ENCODE data around the gene PLPP4. TPM values are rescaled to one million over a fixed set of nuclear protein-coding genes. Genes with fewer than 3 reads are reported as not detected.
A peak's percentile ranks its signal among the peaks of the same experiment; 100 is the strongest.

Gene PLPP4
- total RNA-seq, 6 experiments from 2014 or later = 12.2 to 31.1 (median 16.9) TPM

GRCh38 chr10:120607016-120607709 lies 150.1 kb downstream of the PLPP4 start:
- DNase-seq = peak; percentile 90
- H3K4me3 Mint-ChIP-seq = peak overlapping the region; percentile 47

DNA sequence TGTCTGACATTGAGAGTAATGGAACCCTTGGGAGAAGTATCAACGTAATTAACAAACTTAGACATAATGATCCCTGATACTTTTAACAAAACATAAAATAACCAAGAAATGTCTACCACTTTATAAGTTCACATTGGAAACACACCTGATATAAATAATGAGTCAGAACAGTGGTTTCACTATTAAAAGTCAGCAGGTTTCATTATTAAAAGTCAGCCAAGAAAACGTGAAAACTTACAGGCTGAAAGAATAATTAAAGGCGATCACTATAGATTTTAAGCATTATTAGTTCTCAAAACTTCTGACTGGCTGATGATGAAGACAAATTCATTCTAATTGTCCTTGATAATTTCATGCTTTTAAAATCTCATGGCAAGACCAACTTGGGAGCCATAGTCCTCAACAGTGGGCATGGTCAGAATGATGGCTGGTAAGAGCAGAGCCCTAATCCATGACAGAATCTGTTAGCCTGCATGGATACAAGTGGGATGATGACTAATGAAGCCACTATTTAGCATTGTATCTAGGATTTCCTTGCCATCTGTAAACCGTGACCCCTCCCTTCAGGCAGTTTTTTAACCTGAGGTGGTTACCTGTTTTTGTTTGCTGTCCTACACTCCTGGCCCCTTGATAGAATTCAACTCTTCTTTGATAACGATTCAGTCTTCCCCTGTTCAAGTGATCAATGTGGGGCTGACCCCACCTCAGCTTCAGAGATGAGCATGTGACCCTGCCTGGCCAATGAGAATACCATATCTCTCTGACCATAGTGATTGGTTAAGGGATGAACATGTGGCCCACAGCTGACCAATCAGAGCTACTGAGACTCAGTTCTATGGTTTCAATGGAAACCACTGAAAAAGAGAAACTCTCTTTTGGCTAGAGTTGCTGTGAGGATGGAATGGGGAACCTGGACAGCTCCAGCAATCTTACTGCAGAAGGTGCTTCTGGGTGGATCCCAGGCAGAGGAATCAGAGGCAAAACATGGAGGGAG lies 151.0 kb downstream of the PLPP4 start:
- Mint-ChIP-seq H3K4me3 (peak overlapping the region; percentile 47), H3K4me1 (ENCODE audit: low read depth) (peaks cover 29% of the 10 kb centered on the region), H3K36me3 (ENCODE audit: low read depth) (peaks cover 5% of the 10 kb centered on the region; the same call in 1 of the 2 replicates), H3K27me3 (ENCODE audit: insufficient read depth) (peaks cover 3% of the 10 kb centered on the region; the same call in 1 of the 2 replicates), H3K9me3 (peaks cover 9% of the 10 kb centered on the region; the same call in 1 of the 2 replicates), H3K27ac (peak overlapping the region; percentile 57; the same call in 1 of the 2 replicates)
- DNase-seq = peak; percentile 6
- TF ChIP-seq, protein P1, sequence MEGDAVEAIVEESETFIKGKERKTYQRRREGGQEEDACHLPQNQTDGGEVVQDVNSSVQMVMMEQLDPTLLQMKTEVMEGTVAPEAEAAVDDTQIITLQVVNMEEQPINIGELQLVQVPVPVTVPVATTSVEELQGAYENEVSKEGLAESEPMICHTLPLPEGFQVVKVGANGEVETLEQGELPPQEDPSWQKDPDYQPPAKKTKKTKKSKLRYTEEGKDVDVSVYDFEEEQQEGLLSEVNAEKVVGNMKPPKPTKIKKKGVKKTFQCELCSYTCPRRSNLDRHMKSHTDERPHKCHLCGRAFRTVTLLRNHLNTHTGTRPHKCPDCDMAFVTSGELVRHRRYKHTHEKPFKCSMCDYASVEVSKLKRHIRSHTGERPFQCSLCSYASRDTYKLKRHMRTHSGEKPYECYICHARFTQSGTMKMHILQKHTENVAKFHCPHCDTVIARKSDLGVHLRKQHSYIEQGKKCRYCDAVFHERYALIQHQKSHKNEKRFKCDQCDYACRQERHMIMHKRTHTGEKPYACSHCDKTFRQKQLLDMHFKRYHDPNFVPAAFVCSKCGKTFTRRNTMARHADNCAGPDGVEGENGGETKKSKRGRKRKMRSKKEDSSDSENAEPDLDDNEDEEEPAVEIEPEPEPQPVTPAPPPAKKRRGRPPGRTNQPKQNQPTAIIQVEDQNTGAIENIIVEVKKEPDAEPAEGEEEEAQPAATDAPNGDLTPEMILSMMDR (IDR thresholded peaks at IDR 0.05) = no peak

More at GRCh38 chr10:120607016-120607709, 150.1 kb downstream of the PLPP4 start:
- H3K4me1 Mint-ChIP-seq (ENCODE audit: low read depth) = peaks cover 28% of the 10 kb centered on the region
- peak overlapping the region; percentile 57 for H3K27ac Mint-ChIP-seq
- peaks cover 12% of the 10 kb centered on the region; the same call in 1 of the 2 replicates for H3K9me3 Mint-ChIP-seq
- H3K27me3 Mint-ChIP-seq (ENCODE audit: insufficient read depth) = peaks cover 3% of the 10 kb centered on the region; the same call in 1 of the 2 replicates
- TF ChIP-seq, protein P1 (IDR thresholded peaks at IDR 0.05) = peak; percentile 46; the same call in 1 of the 2 replicates
- peaks cover 9% of the 10 kb centered on the region; the same call in 1 of the 2 replicates for H3K36me3 Mint-ChIP-seq (ENCODE audit: low read depth)

GRCh38 chr10:120609006-120609405 lies 152.0 kb downstream of the PLPP4 start:
- H3K27me3 Mint-ChIP-seq (ENCODE audit: insufficient read depth) = peaks cover 3% of the 10 kb centered on the region; the same call in 1 of the 2 replicates
- no peaks in the 10 kb centered on the region for H3K36me3 Mint-ChIP-seq (ENCODE audit: low read depth)
- TF ChIP-seq, protein P1 (IDR thresholded peaks at IDR 0.05) = no peak
- H3K9me3 Mint-ChIP-seq = no peaks in the 10 kb centered on the region
- H3K27ac Mint-ChIP-seq = no peak overlapping the region
- H3K4me3 Mint-ChIP-seq = no peak overlapping the region
- no peak for DNase-seq
- H3K4me1 Mint-ChIP-seq (ENCODE audit: low read depth) = peaks cover 32% of the 10 kb centered on the region

DNA sequence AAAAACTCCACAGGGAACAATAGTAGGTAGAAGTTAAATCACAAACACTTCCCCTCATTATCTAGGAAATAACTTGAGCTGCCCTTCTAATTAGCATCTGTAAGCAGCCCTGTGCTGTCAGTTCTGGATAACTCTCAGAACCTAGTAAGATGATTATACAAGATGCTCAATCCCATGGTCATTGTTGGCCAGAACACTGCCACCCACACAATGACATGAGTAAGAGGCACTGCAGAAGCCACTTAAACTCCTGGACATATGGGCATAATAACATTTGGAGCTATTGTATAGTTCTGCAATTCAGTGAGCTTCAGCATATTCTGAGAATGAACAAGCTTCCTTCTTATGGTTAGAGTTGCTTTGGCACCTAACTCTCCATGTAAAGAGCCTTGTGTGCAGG lies 153.8 kb downstream of the PLPP4 start:
- H3K4me3 Mint-ChIP-seq = no peak overlapping the region
- peaks cover 3% of the 10 kb centered on the region; the same call in 1 of the 2 replicates for H3K27me3 Mint-ChIP-seq (ENCODE audit: insufficient read depth)
- no peaks in the 10 kb centered on the region for H3K9me3 Mint-ChIP-seq
- no peaks in the 10 kb centered on the region for H3K36me3 Mint-ChIP-seq (ENCODE audit: low read depth)
- TF ChIP-seq, protein P1 (IDR thresholded peaks at IDR 0.05) = no peak
- no peak for DNase-seq
- peaks cover 32% of the 10 kb centered on the region for H3K4me1 Mint-ChIP-seq (ENCODE audit: low read depth)
- no peak overlapping the region for H3K27ac Mint-ChIP-seq

DNA sequence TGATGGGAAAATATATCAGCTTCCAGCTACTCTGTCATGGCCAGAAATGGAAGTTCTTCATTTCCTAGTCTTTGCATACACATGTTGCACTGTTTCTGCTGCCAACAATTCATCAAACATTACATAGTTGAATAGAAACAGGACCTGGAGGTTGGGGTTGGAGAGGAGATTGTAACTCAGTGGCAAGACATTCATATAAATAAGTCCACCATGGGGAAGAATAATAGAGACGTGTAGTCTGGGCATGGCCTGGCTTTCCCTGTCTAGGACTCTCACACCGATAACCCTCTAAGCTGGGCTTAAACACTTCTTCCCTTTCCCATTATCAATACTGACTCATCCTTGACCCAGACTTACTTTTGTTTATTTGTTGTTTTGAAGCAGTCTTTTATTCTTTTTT lies 155.7 kb downstream of the PLPP4 start:
- peaks cover 7% of the 10 kb centered on the region for H3K9me3 Mint-ChIP-seq
- no peak for DNase-seq
- no peak overlapping the region for H3K4me3 Mint-ChIP-seq
- H3K27ac Mint-ChIP-seq = no peak overlapping the region
- TF ChIP-seq, protein P1 (IDR thresholded peaks at IDR 0.05) = no peak
- peaks cover 16% of the 10 kb centered on the region for H3K4me1 Mint-ChIP-seq (ENCODE audit: low read depth)
- H3K36me3 Mint-ChIP-seq (ENCODE audit: low read depth) = no peaks in the 10 kb centered on the region
- peaks cover 3% of the 10 kb centered on the region; the same call in 1 of the 2 replicates for H3K27me3 Mint-ChIP-seq (ENCODE audit: insufficient read depth)

All from HFFc6 (cell line).